ENCODE data around the gene GPD1L. TPM values are rescaled to one million over a fixed set of nuclear protein-coding genes. Genes with fewer than 3 reads are reported as not detected.
A peak's percentile ranks its signal among the peaks of the same experiment; 100 is the strongest.

GPD1L gene
- total RNA-seq, 1 experiment from 2014 or later, result 14.5 TPM

GRCh38 chr3:32136703-32137102 lies 30.3 kb downstream of the GPD1L start:
- DNase-seq (ENCODE audit: low read depth), result no peak

DNA sequence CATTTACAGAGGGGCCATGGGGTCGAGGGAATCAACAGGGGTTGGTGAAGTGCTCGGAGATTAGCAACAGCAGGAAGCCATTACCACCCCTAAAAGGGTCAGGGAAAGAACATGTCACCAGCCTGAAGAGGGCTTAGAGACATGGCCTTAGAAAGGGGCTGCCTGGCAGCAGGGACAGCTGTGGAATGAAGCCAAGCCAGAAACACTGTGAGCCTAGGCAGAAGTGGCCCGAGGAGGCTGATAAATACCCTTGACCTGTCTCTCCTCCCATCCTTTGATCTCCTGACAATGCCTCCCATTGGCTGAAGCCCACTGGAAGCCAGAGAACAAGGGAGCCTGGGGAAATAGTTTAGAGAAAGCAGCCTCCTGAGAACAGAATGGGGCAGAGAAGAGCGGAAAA lies 31.4 kb downstream of the GPD1L start:
- no peak for DNase-seq (ENCODE audit: low read depth)

- peak; percentile 11 for DNase-seq (ENCODE audit: low read depth)
These were observed 32.2 kb downstream of the GPD1L start for GRCh38 chr3:32138545-32139104.

DNA sequence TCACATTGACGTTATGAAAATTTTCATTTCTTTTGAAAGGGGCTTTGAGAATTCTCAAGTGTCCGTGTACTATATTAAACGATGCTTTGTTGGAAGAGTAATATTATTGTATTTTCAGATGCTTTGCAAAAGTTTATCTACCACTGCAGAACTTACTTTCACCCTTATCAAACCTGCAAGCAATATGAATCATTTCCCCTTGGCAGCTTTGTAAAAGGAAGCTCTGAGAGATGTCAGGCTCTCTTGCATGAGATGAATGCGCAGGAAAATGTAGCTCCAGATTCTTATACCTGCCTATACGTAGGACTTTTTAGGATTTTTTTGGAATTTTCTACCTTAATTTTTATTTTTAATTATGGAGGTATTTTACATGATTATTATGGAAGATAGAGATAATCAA lies 34.5 kb downstream of the GPD1L start:
- DNase-seq (ENCODE audit: low read depth), result no peak

- DNase-seq (ENCODE audit: low read depth), result peak; percentile 78
These were observed 37.7 kb downstream of the GPD1L start for GRCh38 chr3:32143849-32144757.

DNA sequence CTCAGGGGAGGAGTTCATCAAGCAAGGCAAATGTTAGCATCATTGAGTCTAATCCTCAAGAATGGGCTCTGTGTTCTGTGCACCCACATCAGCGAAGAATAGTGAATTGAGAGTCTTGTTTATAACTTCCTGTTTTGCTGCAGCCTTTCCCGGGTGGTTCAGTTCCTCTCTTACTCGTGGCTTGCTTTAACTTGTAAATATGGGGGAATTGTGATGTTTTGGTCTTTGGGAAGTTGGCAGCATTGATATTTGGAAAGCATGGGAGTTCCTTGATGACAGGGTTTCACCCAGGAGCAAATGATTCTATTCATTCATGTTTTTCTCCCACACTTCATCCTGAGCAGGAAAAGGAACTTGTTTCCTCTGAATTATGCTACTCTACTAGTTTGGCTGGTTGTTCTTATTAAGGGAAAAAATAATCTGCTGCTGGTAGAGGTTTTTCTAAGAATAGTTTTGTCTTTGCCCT lies 40.4 kb downstream of the GPD1L start:
- no peak for DNase-seq (ENCODE audit: low read depth)

DNA sequence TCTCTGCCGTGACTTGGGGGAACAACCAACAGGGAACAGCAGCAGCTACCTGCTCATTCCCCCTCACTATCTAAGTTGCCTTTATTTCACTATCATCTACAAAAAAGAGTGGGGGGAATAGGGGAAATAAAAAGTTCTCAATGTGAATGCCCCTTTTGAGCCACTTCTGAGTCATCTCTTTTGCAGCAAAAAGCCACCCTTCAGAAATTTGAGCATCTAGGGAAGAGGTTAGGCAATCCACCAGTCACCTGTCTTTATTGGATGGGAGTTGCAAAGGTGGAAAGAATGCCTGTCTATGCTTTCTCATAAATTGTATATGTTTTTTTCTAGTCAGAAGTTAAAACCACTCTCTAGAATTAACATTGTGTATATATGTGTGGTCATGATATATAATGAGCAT lies 41.1 kb downstream of the GPD1L start:
- no peak for DNase-seq (ENCODE audit: low read depth)

DNA sequence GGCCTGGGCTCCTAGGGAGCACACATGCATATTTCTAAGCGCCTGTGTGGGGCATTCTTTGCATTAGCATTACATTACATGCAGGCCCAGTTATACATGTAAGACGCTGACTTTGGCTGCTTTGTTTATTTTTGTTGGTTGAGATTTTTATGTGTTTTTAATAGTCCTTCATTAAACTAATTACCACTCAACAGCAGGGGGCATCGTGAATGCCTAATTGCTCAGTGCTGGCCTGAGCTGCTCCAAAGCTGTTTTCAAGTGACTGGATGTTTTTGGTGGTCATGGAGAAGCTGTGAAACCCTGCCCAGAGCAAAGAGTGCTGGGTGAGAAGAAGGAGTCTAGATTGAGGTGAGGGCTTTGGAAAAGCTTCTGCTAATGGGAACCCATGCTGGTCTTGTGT lies 41.5 kb downstream of the GPD1L start:
- DNase-seq (ENCODE audit: low read depth), result no peak

- no peak for DNase-seq (ENCODE audit: low read depth)
These were observed 41.9 kb downstream of the GPD1L start for GRCh38 chr3:32148351-32148750.

DNA sequence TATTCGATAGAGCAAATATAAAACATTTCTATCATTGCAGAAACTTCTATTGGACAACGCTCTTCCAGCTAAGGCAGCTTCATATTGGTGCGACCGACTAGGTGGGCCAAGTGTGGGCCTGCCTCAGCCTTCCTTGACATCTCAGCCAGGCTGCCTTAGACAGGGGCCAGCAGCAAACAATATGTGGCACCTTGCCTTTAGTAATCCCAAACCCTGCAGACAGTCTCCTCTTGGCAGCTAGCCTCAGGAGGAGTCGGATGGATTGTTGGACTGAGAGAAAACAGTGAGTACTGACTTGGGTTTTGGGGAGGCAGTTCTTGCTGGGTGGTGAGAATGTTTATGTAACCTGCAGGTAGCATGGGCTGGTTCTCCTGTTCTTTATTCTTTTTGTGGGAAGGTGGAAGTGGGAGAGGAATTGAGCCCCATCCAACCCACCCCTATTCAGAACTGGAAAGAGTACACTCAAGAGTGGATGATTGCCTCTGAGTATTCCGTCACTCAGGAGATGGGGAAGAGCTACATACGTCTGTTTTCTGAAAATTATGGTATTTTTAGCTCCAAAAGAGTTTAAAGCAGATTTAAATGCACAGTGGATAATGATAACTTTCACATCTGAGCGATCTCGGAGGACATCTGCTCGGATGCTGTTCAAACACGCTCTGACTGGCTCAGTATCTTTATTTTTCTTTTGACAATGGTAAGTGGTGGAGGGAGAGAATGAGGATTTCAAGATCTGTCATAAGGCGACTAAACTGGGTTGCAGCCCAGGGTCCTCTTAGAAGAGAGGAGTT lies 47.2 kb downstream of the GPD1L start:
- DNase-seq (ENCODE audit: low read depth), result no peak

GRCh38 chr3:32154205-32154579 lies 47.8 kb downstream of the GPD1L start:
- DNase-seq (ENCODE audit: low read depth), result no peak

DNA sequence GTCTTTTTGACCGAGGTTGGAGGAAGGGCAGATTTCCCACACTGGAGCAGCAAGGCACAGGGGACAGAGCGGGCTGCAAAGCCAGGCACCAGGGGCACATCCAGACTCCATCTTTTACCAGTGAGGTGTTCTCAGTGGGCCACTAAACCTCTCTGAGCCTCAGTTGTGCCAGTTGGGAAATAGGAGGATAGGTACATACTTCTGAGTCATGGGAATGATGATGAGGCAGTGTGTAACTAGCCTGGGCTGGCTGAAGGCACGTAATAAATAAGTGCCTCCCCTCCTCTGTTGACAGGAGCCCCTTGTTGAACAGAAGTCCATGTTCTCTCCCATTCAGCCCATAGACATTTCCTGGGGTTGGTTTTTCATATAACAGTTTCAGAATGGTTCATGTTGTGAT lies 48.7 kb downstream of the GPD1L start:
- no peak for DNase-seq (ENCODE audit: low read depth)

DNA sequence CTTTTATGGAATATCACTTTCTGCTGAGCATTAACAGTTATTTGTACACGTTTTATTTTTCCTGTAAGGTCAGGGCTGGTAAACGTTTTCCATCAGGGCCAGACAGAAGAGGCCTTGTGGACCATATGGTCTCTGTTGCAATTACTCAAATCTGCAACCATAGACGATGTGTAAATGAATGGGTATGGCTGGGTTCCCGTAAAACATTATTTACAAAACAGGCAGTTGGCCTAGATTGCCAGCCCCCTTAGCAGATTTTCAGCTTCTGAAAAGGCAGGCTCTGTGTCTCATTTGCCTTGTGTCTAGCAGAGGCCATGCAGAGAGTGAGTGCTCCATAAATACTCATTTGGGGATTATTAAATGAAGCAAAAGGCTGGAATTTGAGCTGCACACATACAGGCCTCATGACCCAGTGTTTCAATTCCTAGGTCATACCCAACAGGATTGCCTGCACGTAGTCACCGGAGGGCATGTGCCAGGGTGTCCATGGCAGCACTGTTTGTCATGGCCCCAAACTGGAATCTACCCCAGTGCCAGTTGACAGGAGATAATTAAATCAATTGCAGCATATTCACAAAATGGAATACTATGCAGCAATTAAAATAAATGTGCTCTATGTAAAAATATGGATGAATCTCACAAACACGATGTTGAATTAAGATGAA lies 51.3 kb downstream of the GPD1L start:
- DNase-seq (ENCODE audit: low read depth), result no peak

GRCh38 chr3:32160706-32161214 lies 54.3 kb downstream of the GPD1L start:
- DNase-seq (ENCODE audit: low read depth), result no peak

GRCh38 chr3:32165442-32165841 lies 59.0 kb downstream of the GPD1L start:
- no peak for DNase-seq (ENCODE audit: low read depth)

DNA sequence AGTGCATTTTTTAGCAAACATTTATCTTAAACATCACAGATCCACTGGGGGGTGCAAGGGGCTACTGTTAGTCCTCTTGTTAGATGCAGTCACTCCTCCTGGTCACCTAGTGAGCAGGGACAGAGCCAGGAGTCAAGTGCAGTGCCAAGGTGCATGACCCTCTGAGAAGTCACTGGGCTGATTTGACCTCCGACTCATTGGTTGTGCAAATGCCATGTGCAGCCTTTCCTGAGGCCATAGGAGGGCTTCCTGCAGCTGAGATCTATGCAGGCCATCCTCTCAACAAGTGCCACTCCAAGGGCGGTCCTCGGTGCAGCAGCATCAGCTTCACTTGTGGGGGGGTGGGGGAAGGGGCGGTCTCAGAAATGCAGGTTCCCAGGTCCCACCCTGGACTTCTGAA lies 60.2 kb downstream of the GPD1L start:
- DNase-seq (ENCODE audit: low read depth), result no peak

DNA sequence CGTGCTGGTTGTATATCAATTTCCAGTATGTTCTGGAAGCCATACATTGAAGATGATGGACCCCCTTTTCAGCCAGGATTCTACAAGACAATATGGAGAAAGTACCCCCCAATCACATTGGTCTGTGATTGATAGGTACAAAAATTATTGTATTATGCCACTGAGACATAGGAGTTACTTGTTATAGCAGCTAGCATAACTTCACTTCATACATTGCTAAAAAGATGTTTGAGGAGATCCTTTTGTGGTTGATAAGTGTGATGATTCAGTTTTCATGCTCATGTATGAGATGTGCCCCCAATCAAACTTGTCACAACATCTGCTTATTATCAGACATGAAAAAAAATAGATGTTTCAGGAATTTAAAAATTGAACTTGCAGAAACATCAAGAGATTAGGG lies 66.0 kb downstream of the GPD1L start:
- DNase-seq (ENCODE audit: low read depth), result no peak

- DNase-seq (ENCODE audit: low read depth), result peak; percentile 51
These were observed 69.3 kb downstream of the GPD1L start for GRCh38 chr3:32175607-32176197.

- DNase-seq (ENCODE audit: low read depth), result peak; percentile 55
These were observed 70.7 kb downstream of the GPD1L start for GRCh38 chr3:32176989-32177701.

DNA sequence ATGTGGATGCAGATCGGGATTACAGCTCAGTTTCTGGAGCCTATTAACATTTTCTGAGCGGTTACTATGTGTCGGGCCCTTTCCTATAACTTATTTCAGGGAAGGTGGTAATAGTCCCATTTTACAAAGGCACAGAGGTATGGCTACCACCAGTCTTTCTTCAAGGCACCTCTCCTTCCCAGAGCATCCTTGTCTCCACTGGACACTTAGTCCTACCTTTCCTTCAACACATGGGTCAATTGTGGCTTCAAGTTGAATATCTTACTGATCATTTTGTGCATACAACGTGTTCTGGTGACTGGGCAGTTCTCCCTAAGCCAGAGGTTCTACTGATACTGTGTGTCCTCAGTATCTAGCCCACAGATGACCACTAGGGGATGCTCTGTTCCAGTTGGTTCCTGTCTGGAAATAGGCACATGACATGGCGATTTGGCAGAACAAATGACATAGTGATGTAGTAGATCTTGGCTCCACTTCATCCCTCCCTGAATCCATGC lies 71.3 kb downstream of the GPD1L start:
- peak; percentile 78 for DNase-seq (ENCODE audit: low read depth)

Data from M059J (cell line).